Measurements from ENCODE around the gene LASP1.

LASP1 gene

DNA sequence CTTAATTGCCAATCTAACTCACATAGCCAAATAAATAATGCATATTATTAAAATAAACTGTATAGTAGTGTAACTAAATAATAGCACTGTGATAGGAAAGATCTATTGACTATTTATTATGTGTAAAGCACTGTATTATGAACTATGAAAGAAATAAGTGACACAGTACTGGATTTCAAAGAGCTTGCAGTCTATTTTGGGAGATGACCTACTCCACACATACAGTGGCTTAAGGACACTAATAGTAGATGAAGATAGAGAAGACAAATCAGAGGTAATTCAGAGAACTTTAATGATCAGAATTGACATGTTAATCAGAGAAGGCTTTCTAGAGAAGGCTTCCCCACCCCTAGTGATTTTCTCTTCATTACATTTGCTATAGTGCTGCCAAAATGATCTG is 70.1 kb downstream of the LASP1 start:
- Histone ChIP-seq H2AFZ (ENCODE audit: low read depth, low read length) (no peak overlapping the region), H3K36me3 (ENCODE audit: insufficient read depth, low read length) (no peaks in the 10 kb centered on the region), H3K4me2 (ENCODE audit: insufficient read depth, low read length) (no peak overlapping the region), H3K79me2 (ENCODE audit: insufficient read depth, low read length) (no peaks in the 10 kb centered on the region), H3K4me3 (ENCODE audit: low read depth in 1 of 2, low read length in 2 of 2) (no peak overlapping the region), H3K4me1 (ENCODE audit: insufficient read depth, low read length) (no peaks in the 10 kb centered on the region), H3K27me3 (ENCODE audit: insufficient read depth, low read length, poor library complexity) (peaks cover 5% of the 10 kb centered on the region), H3K9ac (ENCODE audit: low read depth, low read length) (no peak overlapping the region), H4K20me1 (ENCODE audit: insufficient read depth, low read length) (no peaks in the 10 kb centered on the region), H3K9me3 (ENCODE audit: insufficient read depth, low read length, severe bottlenecking) (no peaks in the 10 kb centered on the region), H3K27ac (ENCODE audit: low read length) (no peak overlapping the region)
- DNase-seq (no peak), ATAC-seq (ENCODE audit: insufficient read depth, low read depth) (no peak)
- no peak for TF ChIP-seq EZH2 (IDR thresholded peaks at IDR 0.05; ENCODE audit: borderline replicate concordance, low read depth, low read length, severe bottlenecking)
- TF ChIP-seq, protein P1, sequence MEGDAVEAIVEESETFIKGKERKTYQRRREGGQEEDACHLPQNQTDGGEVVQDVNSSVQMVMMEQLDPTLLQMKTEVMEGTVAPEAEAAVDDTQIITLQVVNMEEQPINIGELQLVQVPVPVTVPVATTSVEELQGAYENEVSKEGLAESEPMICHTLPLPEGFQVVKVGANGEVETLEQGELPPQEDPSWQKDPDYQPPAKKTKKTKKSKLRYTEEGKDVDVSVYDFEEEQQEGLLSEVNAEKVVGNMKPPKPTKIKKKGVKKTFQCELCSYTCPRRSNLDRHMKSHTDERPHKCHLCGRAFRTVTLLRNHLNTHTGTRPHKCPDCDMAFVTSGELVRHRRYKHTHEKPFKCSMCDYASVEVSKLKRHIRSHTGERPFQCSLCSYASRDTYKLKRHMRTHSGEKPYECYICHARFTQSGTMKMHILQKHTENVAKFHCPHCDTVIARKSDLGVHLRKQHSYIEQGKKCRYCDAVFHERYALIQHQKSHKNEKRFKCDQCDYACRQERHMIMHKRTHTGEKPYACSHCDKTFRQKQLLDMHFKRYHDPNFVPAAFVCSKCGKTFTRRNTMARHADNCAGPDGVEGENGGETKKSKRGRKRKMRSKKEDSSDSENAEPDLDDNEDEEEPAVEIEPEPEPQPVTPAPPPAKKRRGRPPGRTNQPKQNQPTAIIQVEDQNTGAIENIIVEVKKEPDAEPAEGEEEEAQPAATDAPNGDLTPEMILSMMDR (IDR thresholded peaks at IDR 0.05; ENCODE audit: borderline replicate concordance, extremely low read depth, low read length, poor library complexity, severe bottlenecking): no peak

DNA sequence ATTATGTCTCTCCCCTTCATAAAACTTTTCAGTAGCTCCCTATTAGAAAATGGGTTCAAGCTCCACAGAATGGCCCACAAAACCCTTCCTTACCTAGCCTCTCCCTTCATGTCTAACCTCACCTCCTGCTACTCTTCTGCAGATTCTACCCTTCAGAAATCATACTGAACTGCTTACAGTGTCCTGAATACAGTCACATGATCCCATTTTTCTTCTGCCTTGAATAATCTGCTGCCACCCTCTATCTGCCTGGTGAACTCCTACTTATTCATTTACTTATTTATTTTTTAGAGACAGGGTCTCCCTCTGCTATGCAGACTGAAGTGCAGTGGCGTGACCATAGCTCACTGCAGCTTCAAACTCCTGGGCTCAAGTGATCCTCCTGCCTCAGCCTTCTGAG is 70.5 kb downstream of the LASP1 start:
- H3K4me2 ChIP-seq (ENCODE audit: insufficient read depth, low read length): no peak overlapping the region
- H3K27me3 ChIP-seq (ENCODE audit: insufficient read depth, low read length, poor library complexity): peaks cover 5% of the 10 kb centered on the region
- H3K4me3 ChIP-seq (ENCODE audit: low read depth in 1 of 2, low read length in 2 of 2): no peak overlapping the region
- no peak overlapping the region for H3K9ac ChIP-seq (ENCODE audit: low read depth, low read length)
- TF ChIP-seq, protein P1 (IDR thresholded peaks at IDR 0.05; ENCODE audit: borderline replicate concordance, extremely low read depth, low read length, poor library complexity, severe bottlenecking): no peak
- TF ChIP-seq EZH2 (IDR thresholded peaks at IDR 0.05; ENCODE audit: borderline replicate concordance, low read depth, low read length, severe bottlenecking): no peak
- no peak overlapping the region for H2AFZ ChIP-seq (ENCODE audit: low read depth, low read length)
- no peaks in the 10 kb centered on the region for H4K20me1 ChIP-seq (ENCODE audit: insufficient read depth, low read length)
- no peaks in the 10 kb centered on the region for H3K9me3 ChIP-seq (ENCODE audit: insufficient read depth, low read length, severe bottlenecking)
- H3K79me2 ChIP-seq (ENCODE audit: insufficient read depth, low read length): no peaks in the 10 kb centered on the region
- H3K36me3 ChIP-seq (ENCODE audit: insufficient read depth, low read length): no peaks in the 10 kb centered on the region
- no peaks in the 10 kb centered on the region for H3K4me1 ChIP-seq (ENCODE audit: insufficient read depth, low read length)
- no peak for DNase-seq
- no peak overlapping the region for H3K27ac ChIP-seq (ENCODE audit: low read length)
- ATAC-seq (ENCODE audit: insufficient read depth, low read depth): no peak

DNA sequence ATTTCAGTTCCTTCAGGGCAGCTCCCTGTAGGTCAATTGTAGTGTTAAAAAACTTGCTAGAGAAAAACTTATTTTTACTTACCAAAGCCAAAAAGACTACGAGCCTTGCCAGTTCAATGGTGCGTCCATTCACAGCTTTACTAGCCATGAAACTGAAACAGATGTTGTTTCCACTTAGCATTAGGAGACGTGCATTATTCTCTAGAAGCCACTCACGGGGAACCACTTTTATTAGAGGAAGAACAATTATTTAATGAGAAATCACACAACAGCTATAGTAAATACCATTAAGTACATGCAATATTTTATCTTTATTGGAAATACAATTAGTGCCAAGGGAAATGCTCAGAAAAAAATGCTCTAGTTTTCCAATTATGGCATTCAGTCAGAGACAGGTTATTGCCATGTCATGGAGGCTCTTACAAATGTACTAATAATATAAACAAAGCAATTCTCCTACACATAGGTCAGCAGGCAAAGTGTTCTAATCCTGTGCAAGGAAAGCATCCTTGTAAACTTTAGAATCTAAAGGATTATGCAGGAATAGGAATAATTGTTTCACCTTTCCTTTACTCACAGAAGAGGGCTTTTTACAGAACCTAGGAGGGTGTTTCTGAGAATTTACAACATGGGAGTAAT is 73.0 kb downstream of the LASP1 start:
- DNase-seq: no peak
- H3K27me3 ChIP-seq (ENCODE audit: insufficient read depth, low read length, poor library complexity): no peaks in the 10 kb centered on the region
- no peak overlapping the region for H2AFZ ChIP-seq (ENCODE audit: low read depth, low read length)
- no peak overlapping the region for H3K27ac ChIP-seq (ENCODE audit: low read length)
- TF ChIP-seq, protein P1 (IDR thresholded peaks at IDR 0.05; ENCODE audit: borderline replicate concordance, extremely low read depth, low read length, poor library complexity, severe bottlenecking): no peak
- TF ChIP-seq EZH2 (IDR thresholded peaks at IDR 0.05; ENCODE audit: borderline replicate concordance, low read depth, low read length, severe bottlenecking): no peak
- no peaks in the 10 kb centered on the region for H4K20me1 ChIP-seq (ENCODE audit: insufficient read depth, low read length)
- ATAC-seq (ENCODE audit: insufficient read depth, low read depth): no peak
- no peak overlapping the region for H3K9ac ChIP-seq (ENCODE audit: low read depth, low read length)
- no peaks in the 10 kb centered on the region for H3K79me2 ChIP-seq (ENCODE audit: insufficient read depth, low read length)
- no peaks in the 10 kb centered on the region for H3K4me1 ChIP-seq (ENCODE audit: insufficient read depth, low read length)
- no peaks in the 10 kb centered on the region for H3K36me3 ChIP-seq (ENCODE audit: insufficient read depth, low read length)
- no peak overlapping the region for H3K4me3 ChIP-seq (ENCODE audit: low read depth in 1 of 2, low read length in 2 of 2)
- H3K4me2 ChIP-seq (ENCODE audit: insufficient read depth, low read length): no peak overlapping the region
- H3K9me3 ChIP-seq (ENCODE audit: insufficient read depth, low read length, severe bottlenecking): no peaks in the 10 kb centered on the region

All from DND-41 (cell line).